Retina (tissue), 1 donor: Measurements from ENCODE around the gene RAMP3.
"Not testable (repeated sequence)": the region's sequence is repeated elsewhere in the genome, so short reads cannot be mapped to it uniquely, and the experiment has no call there.

Experiments
- DNase-seq: peaks from one replicate; pipeline ENCODE4 v3.0.0-alpha.2; 2016

The RAMP3 gene

GRCh38 chr7:45158471-45158870, 880 bp downstream of the RAMP3 start:
- DNase-seq = no peak

DNA sequence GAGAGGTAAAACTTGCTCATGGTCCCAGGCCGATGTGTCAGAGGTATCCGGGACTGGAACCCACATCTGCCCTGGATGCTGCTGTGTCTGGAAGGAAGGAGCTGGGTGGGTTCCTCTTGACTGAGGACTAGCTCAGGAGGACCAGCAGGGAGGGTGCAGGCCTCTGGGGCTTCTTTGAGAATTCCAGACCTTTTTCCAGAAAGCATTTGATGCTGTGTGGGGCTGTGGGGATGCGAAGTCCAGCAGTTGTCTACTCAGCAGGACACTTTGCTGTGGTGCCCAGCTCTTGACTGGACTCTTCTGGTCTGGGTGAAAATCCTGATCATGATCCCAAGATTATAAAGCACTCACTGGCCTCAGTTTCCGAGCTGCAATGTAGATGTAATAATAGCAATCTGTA, 1.7 kb downstream of the RAMP3 start:
- DNase-seq = no peak

GRCh38 chr7:45160417-45160881, 2.9 kb downstream of the RAMP3 start:
- DNase-seq = no peak

GRCh38 chr7:45161138-45161537, 3.5 kb downstream of the RAMP3 start:
- DNase-seq = no peak

DNA sequence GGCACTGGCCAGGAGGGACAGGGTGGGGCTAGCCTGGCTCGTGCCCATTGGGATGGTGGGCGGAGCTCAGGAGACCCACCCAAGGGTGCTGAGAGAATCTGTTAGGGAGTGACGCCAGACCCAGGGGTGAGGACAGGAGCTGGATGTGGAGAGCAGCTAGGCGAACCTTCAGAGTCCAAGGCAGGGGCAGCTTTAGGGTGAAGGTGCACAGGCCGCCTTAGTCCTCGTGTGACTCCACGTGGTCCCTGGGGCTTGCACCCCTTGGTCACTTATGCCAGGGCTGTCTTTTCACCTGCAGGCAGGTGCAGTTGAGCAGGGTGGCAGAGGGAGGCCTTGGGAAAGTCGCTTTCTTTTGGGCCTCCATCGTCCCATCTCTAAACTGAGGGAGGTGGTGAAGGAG, 4.3 kb downstream of the RAMP3 start:
- no peak for DNase-seq

- DNase-seq = no peak
Measured at GRCh38 chr7:45162311-45162845, 4.8 kb downstream of the RAMP3 start.

- no peak for DNase-seq
Measured at GRCh38 chr7:45162943-45163691, 5.5 kb downstream of the RAMP3 start.

DNA sequence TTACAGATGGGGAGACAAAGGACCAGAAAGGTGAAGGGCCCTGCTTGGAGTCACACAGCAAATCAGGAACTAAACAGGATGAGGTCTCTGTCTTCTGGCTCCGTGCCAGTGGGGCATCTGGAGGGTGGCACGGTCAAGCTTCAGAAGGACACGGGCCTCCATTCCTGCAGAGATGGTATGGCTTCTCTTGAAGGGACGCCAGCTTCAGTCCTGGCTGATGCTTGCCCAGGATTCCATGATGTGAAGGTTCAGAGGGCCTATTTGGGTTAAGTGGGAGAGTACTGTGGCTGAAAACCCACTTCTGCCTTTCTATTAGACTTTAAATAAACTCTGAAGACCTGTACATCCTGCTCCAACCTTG, 6.1 kb downstream of the RAMP3 start:
- no peak for DNase-seq

- not testable (repeated sequence) for DNase-seq
Measured at GRCh38 chr7:45164271-45164670, 6.7 kb downstream of the RAMP3 start.

DNA sequence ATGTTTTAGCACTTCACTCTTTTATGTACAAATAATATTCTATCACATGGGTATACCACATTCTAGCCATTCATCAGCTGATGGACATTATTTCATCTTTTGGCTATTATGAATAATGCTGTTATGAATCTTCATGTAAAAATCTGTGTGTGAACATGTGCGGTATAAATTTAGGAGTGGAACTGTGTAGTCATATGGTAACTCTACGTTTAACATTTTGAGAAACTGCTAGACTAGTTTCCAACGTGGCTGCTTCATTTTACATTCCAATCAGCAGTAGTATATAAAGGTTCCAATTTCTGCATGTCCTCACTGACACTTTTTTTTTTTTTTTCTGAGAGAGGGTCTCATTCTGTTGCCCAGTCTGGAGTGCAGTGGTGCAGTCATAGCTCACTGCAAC, 8.3 kb downstream of the RAMP3 start:
- DNase-seq = no peak

DNA sequence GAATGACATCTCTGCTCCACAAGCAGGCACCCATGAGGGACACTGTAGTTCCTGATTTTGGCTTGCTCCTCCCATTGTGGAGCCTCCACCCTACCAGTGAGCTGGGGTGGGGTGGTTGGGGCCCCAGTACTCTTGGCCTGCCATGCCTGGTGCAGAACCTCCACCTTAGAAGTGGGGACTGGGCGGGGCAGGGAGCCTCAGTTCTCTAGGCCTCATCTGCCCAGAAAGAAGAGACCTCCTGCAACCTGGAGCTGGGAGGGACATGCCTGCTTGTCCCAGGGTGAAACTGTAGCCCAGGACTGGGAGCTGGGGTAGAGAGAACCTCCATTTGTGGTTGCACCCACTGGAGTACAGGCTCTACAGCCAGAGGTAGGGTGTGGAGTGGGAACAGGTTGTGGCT, 14.4 kb downstream of the RAMP3 start:
- no peak for DNase-seq

- DNase-seq = no peak
Measured at GRCh38 chr7:45173596-45174327, 16.2 kb downstream of the RAMP3 start.

DNA sequence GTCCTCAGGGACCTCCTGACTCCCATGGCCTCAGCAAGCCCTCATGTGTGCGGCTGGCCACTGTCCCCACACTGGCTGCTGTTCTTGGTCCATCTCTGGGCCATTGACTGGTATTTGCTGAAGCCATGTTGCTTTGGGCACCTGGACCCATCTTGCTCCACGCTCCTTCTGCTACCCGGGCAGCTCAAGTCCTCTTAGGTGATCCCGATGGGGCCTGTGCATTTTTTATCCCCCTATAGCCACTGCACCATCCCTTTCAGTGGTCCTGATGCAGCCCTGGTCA, 16.7 kb downstream of the RAMP3 start:
- DNase-seq = no peak

DNA sequence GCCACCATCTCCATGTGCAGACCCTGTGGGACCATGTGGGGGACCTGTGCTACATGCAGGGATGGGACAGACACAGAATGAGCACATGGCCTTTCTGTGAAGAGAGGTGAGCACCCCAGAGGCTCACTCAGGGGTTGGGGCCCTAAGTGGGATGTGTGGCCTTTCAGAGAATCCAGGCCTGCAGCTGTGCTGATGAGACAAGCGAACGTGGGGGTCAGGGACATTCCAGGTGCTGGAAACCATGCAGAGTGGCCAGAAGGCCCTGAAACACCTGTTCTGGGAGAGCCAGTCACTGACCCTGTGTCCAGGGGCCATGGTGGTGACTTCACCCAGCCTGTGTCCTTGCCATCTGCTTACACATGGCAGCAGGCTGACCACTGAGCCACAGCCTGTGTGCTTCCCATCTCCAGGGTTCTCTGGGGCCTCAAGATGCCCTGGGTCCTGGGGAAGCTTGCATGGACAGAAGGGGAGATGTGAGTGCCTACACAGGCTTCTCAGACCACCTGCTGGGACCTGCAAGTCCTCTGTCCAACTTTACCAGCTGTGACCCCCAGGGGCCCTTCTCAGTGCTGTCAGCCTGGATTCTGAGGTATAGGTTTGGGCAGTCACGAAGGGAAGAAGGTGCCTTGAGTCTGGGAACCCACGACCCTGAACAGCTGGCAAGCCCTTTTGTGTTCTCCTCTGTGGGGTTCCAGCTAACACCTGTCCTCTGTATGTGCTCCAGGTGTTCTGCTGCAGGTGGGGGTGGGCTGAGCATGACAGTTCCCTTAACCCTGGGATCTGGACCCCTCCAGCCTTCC, 17.6 kb downstream of the RAMP3 start:
- DNase-seq = no peak

DNA sequence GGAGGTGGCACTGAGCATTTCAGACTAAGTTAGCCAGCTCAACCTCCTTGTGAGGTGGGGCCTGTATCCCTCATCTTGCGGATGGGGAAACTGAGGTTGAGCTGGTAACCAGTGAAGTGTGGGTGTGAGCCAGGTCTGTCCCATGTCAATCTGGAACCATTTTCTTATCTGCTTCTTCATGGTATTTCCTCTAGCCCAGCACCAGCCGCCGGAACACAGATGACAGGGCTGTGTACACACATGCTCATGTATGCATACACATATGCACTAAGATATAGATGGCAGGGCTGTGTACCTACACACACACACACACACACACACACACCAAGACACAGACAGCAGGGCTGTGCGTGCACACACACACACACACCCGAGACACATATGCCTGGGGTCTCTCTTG, 18.5 kb downstream of the RAMP3 start:
- no peak for DNase-seq

DNA sequence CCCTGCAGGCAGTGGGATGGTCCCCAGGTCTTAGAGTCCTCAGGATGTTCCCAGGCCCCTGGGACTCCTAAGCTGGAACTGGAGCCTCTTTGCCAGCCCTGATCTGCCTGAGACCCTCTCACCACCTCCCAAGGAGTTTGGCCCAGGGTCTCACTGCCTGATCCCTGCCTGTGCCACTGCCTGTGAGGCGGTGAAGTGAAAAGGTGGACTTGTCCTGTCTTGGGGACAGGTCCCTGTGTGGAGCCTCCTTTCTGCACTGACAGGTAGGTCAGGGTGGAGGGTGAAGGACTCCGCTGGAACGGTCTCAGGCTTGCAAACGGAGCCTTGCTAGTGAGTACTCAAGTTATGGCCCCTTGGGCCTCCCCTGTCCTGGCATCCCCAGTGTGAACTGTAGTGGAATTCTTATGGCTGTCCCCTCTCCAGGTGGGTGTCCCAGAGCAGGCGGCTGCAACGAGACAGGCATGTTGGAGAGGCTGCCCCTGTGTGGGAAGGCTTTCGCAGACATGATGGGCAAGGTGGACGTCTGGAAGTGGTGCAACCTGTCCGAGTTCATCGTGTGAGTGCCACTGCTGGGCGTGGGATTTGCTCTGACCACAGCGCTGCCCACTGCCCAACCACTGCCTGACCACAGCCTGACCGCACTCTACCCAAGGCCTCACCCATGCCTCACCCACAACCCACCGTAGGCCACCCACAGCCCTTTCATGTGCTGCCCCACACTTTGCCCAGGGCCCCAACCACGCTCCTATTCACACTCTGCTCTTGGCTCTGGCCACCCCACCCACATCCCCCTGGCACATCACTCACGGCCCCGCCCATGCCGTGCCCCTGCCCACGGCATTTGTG, 19.5 kb downstream of the RAMP3 start:
- no peak for DNase-seq

DNA sequence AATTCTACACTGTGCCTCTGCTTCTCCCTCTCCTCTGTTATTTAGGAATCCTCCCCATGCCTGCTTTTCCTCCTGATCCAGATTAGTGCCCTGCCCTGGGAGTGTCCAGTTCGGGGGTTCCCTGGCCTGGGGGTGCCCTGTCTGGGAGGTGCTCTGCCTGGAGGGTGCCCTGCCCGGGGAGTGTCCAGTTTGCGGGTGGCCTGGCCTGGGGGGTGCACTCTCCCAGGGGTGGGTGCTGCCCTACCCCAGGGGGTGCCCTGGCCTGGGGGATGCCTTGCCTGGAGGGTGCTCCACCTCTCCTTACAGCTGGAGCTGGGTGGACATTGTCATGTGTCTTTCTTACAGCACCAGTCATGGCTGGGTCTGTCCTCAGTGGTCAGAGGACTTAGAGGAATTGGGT, 20.2 kb downstream of the RAMP3 start:
- DNase-seq = no peak

DNA sequence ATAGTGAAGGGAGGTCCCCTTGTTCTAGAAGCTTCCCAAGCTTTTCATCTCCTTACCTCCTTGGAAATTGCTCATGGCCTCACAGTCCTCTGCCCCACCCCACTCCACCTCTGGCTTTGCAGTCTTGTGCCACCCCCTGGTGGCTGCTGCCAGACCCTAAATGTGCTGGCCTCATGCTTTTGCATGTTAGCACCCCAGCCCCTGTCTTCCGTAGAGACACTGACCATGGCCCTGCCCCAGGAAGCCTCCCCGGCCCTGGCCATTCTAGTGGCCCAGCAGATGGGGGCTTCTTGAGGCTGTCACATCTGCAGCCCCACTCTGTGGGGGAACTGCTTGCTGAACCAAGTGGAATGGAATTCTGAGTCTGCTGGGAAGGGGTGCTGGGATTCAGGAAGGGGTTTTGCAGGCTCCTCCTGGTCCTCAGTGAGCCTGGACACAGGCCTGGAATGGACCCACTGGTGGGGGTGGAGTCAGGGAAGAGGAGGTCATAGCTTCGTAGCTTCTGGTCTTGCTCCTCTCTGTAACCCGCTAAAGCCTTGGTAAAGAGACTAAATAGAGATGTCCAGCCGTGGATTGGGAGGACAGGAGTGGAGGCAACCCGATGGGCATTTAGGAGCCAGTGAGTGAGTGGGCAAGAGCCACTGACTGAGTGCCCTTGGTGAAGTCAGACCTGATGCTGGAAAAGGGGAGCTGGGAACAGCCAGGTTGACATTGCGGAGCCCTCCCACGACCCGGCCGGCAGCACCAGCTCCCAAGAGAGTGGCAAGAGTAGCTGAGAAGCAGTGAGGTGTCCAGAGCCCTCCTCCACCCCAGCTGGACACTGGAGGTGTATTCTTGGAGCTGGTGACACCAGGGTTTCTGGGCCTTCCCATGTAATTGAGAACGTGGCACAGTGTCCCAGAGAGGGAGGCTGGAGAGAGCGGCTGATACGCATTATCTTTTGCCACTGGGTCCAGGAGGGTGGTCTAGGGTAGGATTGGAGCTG, 20.9 kb downstream of the RAMP3 start:
- DNase-seq = no peak

DNA sequence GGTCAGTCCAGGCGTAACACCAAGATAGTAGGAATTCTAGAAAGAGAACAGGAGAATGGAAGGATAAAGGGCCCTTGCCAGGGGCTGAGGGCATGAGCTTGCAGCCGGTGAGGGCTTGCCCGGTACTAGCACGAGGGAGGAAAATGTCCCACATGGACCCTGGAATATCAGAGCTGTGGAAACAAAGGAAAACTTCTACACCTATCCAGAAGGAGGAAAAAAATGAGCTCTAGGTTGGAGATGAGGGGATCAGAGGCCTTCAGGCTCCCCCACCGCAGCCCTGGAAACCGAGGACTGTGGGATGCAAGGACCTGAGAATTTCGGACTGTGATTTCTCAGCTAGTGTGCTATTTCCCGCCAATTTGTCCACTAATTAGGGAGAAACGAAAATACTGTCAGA, 22.1 kb downstream of the RAMP3 start:
- no peak for DNase-seq

DNA sequence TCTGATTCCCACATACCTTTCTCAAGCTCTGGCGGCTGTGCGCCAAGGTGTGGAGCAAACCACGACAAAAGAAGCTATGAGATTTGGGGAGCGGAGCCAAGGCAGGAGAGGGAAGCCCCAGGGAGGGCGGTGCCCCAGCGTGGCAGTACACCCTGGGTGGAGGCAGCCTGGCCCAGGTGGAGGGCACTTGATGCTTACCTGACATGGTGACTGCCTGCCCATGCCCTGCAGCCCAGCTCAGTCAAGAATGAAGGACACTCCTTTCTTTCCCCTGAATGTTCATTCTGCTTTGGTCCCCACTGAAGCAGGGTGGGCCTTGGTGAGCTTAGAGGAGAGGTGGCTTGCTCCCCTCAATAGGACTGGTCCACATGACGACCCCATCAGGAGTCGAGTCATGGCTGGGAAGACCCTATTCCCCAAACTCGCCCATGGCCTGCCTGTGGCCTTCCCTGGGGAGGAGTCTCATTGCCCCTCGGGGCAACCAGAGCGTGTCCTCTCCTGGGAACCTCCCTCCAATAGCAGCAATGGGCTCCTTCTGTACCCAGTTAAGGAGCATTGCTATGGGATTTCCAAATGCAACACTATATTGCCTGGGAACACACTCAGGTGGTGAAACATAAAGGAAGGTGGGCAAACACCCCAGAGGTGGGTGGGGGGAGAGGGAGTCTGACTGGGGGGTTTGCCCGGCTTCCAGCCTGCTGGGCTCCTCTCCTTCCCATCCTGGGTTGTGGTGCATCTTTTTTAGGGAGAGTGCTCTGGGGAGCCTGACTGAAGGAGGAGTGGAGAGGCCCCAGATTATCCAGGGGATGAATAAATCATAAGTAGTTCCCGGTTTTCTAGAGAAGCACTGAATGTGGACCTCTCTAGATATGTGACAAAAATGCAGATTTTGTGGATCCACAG, 22.7 kb downstream of the RAMP3 start:
- no peak for DNase-seq
